ENCODE data around the gene POLR3A.

DNA sequence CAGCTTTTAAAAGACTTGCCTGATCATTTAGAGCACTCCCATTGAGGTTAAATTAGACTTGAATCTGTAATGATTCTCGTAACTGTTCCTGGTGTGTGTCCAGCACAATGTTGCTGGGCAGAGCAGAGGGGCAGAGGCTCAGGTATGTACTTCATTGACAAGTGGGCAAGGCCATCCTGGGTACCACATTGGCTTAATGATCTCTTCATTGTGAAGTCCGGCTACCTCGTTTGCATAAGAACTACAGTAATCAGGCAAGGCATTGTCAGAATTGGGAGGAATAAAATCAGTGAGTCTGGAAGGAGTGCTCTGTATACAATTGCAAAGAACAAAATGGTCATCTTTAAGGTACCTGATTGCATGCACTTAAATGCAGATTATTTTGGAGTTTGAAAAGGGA is 10.4 kb upstream of the POLR3A start:
- TF ChIP-seq GATA3 (IDR thresholded peaks at IDR 0.05; ENCODE audit: low read depth, low read length) (no peak), GATA2 (IDR thresholded peaks at IDR 0.05; ENCODE audit: low read depth, low read length) (no peak)
